Measurements from ENCODE around the gene SPOUT1. TPM values are rescaled to one million over a fixed set of nuclear protein-coding genes. Genes with fewer than 3 reads are reported as not detected.

SPOUT1 gene
- total RNA-seq, 1 experiment from 2014 or later: 59.6 TPM

DNA sequence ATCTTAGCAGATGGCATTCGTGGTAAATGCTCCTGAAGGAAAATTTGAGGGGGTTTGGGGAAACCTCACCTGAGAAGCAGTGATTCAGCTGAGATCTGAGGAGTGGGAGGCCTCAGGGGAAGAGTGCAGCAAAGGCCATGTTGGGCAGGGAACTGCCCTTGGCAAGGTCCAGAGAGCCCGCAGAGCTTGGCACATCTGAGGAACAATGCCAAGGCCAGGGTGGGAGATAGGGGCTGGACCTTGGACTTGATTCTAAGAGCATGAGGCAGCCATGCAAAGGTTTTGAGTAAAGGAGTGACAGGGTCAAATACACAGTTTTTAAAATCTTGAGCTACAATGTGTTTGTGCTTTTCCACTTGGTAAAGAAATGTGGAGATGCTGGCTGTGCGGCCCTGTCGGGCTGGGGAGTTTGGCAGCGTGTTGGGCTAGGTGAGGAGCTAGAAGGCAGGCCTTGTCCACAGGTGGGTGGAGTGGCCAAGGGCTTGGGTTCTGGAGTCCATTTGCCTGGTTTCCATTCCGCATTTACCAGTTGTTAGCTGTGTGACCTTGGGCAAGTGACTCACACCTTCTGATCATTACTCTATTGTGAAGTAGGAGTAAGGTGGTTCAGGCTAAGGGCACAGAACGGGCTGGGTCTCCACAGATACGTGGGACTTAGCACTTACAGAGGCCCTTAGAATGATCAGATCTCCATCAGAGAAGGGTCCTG, 36.5 kb downstream of the SPOUT1 start:
- TF ChIP-seq, protein P1, sequence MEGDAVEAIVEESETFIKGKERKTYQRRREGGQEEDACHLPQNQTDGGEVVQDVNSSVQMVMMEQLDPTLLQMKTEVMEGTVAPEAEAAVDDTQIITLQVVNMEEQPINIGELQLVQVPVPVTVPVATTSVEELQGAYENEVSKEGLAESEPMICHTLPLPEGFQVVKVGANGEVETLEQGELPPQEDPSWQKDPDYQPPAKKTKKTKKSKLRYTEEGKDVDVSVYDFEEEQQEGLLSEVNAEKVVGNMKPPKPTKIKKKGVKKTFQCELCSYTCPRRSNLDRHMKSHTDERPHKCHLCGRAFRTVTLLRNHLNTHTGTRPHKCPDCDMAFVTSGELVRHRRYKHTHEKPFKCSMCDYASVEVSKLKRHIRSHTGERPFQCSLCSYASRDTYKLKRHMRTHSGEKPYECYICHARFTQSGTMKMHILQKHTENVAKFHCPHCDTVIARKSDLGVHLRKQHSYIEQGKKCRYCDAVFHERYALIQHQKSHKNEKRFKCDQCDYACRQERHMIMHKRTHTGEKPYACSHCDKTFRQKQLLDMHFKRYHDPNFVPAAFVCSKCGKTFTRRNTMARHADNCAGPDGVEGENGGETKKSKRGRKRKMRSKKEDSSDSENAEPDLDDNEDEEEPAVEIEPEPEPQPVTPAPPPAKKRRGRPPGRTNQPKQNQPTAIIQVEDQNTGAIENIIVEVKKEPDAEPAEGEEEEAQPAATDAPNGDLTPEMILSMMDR (conservative IDR thresholded peaks at IDR 0.05): no peak
- no peak for TF ChIP-seq EZH2 (IDR thresholded peaks at IDR 0.05; ENCODE audit: low read depth)
- H3K9me3 ChIP-seq (ENCODE audit: insufficient read depth, low read depth): no peaks in the 10 kb centered on the region
- H3K9me2 ChIP-seq (ENCODE audit: insufficient read depth): no peaks in the 10 kb centered on the region
- H3K4me3 ChIP-seq: no peak overlapping the region
- H3K36me3 ChIP-seq (ENCODE audit: low read depth): peaks cover 9% of the 10 kb centered on the region
- ChIA-PET CTCF (no interaction called here), POLR2A (ENCODE audit: unreplicated experiment) (no interaction called here)
- DNase-seq: no peak
- no peaks in the 10 kb centered on the region for H3K27me3 ChIP-seq (ENCODE audit: insufficient read depth, low read depth)
- intact Hi-C loops (cut with micrococcal nuclease; ENCODE audit: unreplicated experiment): no loop called here
- no TSS peak for BruUV-seq (replicated peaks)
- H2AFZ ChIP-seq: no peak overlapping the region
- no peaks in the 10 kb centered on the region for H3F3A ChIP-seq (ENCODE audit: insufficient read depth, low read depth)
- H3K79me2 ChIP-seq (ENCODE audit: low read depth): peaks cover 9% of the 10 kb centered on the region
- H3K4me1 ChIP-seq (replicated peaks; ENCODE audit: insufficient read depth): 0 out of 2 replicates have a peak, but pooled peaks cover 2% of the 10 kb centered on the region
- H4K20me1 ChIP-seq (ENCODE audit: insufficient read depth): no peaks in the 10 kb centered on the region
- no peak overlapping the region for H3K4me2 ChIP-seq
- H3K27ac ChIP-seq: no peak overlapping the region

DNA sequence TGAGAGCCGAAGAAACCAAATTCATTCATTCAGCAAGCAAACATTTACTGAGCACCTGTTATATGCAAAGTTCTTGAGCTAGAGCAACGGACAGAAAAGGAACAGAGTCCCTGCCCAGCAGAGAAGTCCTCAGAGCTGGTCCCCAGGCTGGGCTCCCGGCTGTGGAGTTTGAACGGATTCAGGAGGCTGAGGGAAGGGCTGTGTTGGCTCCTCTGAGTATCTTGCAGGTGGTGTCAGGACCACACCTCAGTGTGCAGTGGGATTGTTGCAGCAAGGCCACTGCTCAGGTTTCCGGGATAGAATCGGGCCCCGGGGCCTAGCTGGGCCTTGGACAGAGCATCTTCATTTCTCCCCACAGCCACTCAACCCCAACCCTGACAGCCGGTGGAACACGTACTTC, 37.5 kb downstream of the SPOUT1 start:
- intact Hi-C loops (cut with micrococcal nuclease; ENCODE audit: unreplicated experiment): no loop called here
- H3K4me2 ChIP-seq: no peak overlapping the region
- no peaks in the 10 kb centered on the region for H4K20me1 ChIP-seq (ENCODE audit: insufficient read depth)
- no peaks in the 10 kb centered on the region for H3K27me3 ChIP-seq (ENCODE audit: insufficient read depth, low read depth)
- peaks cover 19% of the 10 kb centered on the region for H3K79me2 ChIP-seq (ENCODE audit: low read depth)
- H3F3A ChIP-seq (ENCODE audit: insufficient read depth, low read depth): no peaks in the 10 kb centered on the region
- no peak overlapping the region for H3K27ac ChIP-seq
- no peaks in the 10 kb centered on the region for H3K9me3 ChIP-seq (ENCODE audit: insufficient read depth, low read depth)
- no peak for TF ChIP-seq EZH2 (IDR thresholded peaks at IDR 0.05; ENCODE audit: low read depth)
- TF ChIP-seq, protein P1 (conservative IDR thresholded peaks at IDR 0.05): no peak
- ChIA-PET POLR2A (ENCODE audit: unreplicated experiment) (interaction anchor here (0.6 kb wide), 1 partner anchor 27 kb away, joined by 4 read pairs; no protein-coding TSS in a partner anchor), CTCF (no interaction called here)
- no peak overlapping the region for H3K4me3 ChIP-seq
- peaks cover 3% of the 10 kb centered on the region; the same call in 1 of the 2 replicates for H3K36me3 ChIP-seq (ENCODE audit: low read depth)
- no peaks in the 10 kb centered on the region for H3K9me2 ChIP-seq (ENCODE audit: insufficient read depth)
- BruUV-seq (replicated peaks): no TSS peak
- 0 out of 2 replicates have a peak, but pooled peaks cover 4% of the 10 kb centered on the region for H3K4me1 ChIP-seq (replicated peaks; ENCODE audit: insufficient read depth)
- H2AFZ ChIP-seq: no peak overlapping the region
- DNase-seq: no peak

DNA sequence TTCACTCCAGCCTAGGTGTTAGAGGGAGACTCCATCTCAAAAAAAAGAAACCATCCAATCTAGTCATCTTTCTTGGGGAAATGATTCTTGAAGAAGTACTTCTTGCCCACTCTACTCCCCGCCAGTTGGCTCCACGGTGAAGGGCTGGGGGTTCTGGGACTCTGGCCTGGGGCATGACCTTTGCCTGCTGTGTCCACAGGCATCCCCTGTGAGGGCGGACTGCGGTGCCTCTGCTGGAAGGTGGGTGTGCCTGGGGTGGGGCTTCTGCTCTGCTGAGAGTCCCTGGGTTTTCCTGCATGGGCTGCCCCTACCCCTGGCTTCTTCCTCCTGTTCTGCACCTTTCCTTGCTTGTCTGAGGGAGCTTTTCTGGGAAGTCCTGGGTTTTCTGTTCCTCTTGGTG, 39.1 kb downstream of the SPOUT1 start:
- Histone ChIP-seq H3K27ac (no peak overlapping the region), H3K9me3 (ENCODE audit: insufficient read depth, low read depth) (no peaks in the 10 kb centered on the region), H3K4me2 (no peak overlapping the region), H3F3A (ENCODE audit: insufficient read depth, low read depth) (peaks cover 7% of the 10 kb centered on the region; the same call in 1 of the 2 replicates), H3K27me3 (ENCODE audit: insufficient read depth, low read depth) (no peaks in the 10 kb centered on the region), H3K79me2 (ENCODE audit: low read depth) (peaks cover 24% of the 10 kb centered on the region), H2AFZ (no peak overlapping the region), H3K4me3 (no peak overlapping the region), H4K20me1 (ENCODE audit: insufficient read depth) (no peaks in the 10 kb centered on the region), H3K4me1 (replicated peaks; ENCODE audit: insufficient read depth) (peaks cover 9% of the 10 kb centered on the region; the same call in 1 of the 2 replicates), H3K36me3 (ENCODE audit: low read depth) (0 out of 2 replicates have a peak, but pooled peaks cover 3% of the 10 kb centered on the region), H3K9me2 (ENCODE audit: insufficient read depth) (no peaks in the 10 kb centered on the region)
- no peak for DNase-seq
- no peak for TF ChIP-seq EZH2 (IDR thresholded peaks at IDR 0.05; ENCODE audit: low read depth)
- TF ChIP-seq, protein P1 (conservative IDR thresholded peaks at IDR 0.05): no peak
- POLR2A ChIA-PET (ENCODE audit: unreplicated experiment): no interaction called here
- CTCF ChIA-PET: interaction anchor here (0.6 kb wide), 1 partner anchor 27 kb away, joined by 3 read pairs; no protein-coding TSS in a partner anchor
- intact Hi-C loops (cut with micrococcal nuclease; ENCODE audit: unreplicated experiment): no loop called here
- BruUV-seq (replicated peaks): no TSS peak
